HK-2 (cell line): ENCODE measurements around the gene STAC3.
"Not testable (repeated sequence)": the region's sequence is repeated elsewhere in the genome, so short reads cannot be mapped to it uniquely, and the experiment has no call there.

ENCODE experiments used
- DNase-seq: peaks from one replicate; pipeline ENCODE4 v3.0.0-alpha.2; 2018; ENCODE audit not compliant: unreplicated experiment

The STAC3 gene

DNA sequence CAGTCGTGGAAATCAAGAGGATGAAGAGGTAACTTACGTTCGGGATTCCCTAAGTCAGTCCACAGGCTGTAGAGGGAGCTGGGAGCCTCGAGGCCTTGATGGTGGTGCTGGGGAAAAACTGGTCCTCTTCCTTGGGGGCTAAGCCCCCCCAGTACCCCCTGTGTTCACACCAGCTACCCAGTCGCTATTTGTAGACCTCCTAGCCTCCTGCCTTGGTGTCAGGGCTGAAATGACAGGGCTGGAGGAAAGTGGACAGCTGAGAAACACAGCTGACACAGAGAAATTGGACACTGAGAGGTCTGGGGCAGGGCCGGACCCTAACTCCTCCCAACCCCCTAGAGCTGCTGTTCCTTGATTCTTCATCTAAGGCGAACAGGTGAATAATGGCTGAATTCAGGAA lies at the start of gene STAC3:
TSS of gene STAC3 (minus strand) at position 232 of the 400 bp plus-strand sequence. CDS start 1,551 bp downstream, outside the sequence.
- no peak for DNase-seq

- no peak for DNase-seq
Measured at GRCh38 chr12:57299514-57300016, 48.6 kb upstream of the STAC3 start.

DNA sequence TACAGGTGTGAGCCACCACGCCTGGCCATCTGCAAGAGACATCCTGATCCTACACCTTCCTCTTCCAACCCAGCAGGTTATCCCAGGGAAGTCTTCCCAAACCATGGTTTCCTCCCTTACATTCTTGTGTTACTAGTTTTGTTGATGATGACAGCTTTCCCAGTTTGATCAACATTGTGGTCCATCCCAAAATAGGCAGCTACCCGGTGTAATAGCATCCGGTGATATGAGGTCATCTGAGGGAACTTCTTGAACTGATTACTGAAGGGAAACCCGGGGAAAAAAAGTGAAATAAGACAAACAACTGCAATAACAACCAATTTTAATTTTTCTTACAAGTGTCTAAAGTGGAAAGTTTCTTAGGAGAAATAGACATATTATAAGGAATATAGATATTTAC lies 45.3 kb upstream of the STAC3 start:
- DNase-seq = no peak

GRCh38 chr12:57282073-57282472 lies 31.1 kb upstream of the STAC3 start:
- DNase-seq = not testable (repeated sequence)

DNA sequence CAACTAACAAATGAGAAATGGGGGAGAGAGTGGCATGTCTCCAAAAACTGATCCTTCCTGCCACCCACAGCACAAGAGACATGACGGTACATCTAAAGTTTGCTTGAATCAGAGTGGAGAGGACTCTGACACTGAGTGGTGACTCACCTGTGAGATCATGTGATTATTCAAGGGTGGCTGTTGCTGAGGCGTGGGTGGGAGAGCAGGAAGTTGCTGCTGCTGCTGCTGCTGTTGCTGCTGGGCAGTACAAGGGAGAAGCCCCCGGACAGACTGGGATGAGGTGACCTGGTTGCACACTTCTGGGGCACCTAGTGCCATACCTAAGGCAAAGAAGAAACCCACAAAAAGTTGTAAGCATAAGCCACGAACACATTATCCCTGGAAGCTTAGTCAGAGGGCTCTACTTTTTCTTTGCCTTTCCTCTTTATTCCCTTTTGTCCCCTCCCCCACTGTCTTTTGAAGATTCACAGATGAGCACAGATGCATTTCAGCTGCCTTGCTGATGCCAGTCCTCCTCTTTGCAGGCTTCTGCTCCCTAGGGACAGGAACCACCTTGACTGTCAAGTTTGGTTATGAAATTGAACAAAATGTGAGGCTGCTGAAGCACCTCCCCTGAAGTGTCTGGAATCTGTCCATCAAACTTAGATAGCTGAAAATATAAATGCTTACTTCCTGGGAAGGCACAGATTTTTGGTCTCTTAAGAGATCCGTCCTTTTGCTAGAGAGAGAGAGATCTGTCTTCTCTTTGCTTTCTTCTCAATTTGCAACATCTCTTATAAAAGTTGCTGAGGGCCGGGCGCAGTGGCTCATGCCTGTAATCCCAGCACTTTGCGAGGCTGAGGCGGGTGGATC lies 29.4 kb upstream of the STAC3 start:
- peak; percentile 85 for DNase-seq

GRCh38 chr12:57278465-57279381 lies 27.7 kb upstream of the STAC3 start:
- DNase-seq = no peak

DNA sequence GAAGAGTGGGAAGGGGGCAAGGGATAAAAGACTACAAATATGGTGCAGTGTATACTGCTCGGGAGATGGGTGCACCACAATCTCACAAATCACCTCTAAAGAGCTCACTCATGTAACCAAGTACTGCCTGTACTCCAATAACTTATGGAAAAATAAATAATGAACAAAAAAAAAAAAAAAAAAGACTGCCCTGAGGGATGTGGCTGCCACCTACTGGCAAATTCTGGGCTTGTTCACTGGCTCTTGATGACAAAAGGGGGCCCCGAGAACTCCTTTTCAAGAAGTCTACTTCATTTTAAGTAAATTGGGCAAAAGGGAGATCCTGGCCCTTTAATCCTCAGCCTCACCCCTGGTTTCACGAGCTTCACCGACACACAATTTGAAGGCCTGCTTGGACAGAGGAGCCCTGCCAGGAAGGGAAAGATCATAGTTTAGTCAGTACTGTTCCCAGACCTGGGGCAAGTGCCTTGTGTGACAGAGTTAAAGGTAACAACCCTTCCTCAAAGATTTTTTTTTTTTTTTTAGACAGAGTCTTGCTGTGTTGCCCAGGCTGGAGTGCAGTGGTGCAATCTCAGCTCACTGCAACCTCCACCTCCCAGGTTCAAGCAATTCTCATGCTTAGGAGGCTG lies 26.1 kb upstream of the STAC3 start:
- DNase-seq = peak; percentile 21

DNA sequence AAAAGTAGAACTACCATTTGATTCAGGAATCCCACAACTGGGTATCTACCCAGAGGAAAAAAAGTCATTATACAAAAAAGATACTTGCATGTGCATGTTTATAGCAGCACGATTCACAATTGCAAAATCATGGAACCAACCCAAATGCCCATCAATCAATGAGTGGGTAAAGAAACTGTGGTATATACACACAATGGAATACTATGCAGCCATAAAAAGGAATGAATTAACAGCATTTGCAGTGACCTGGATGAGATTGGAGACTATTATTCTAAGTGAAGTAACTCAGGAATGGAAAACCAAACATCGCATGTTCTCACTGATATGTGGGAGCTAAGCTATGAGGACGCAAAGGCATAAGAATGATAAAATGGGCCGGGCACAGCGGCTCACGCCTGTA lies 25.2 kb upstream of the STAC3 start:
- DNase-seq = not testable (repeated sequence)

- no peak for DNase-seq
Measured at GRCh38 chr12:57273516-57273915, 22.5 kb upstream of the STAC3 start.

DNA sequence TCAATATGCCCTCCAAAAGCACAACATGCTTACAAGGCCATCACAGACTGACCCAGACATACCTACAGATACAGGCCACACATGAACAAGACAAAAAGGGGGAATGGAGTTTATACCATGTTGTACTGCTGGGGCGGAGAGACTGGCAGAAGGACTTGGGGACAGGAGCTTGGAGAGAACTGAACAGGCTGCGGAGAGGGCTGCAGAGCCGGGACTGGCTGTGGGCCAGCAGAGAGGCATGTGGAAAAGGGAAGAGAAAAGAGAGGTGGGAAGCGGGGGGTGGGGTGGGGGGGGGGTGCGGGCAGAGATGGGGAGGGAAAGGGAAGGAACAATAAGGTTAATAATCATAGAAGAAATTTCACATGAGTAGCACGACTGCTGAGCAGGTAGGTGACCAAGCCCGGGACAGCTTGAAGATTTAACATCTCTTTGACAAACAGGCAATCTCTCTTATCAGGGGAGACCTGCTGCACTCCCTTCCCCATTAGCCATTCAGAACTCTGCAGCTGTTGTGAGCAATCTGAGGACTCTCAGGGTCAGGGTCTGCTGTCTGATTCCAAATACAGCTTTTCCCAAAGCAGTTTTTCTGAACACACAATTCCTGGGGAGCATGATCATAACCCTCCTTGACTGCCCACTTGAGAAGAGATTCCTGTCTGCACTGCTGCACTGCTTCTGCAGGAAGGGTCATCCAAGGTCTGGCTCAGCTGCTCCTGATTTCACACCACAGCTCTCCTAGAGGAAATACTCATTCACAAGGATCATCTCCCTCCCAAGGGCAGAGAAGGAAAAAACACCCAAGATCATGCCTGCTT lies 21.6 kb upstream of the STAC3 start:
- DNase-seq = peak; percentile 24

- DNase-seq = no peak
Measured at GRCh38 chr12:57270966-57271470, 20.0 kb upstream of the STAC3 start.

DNA sequence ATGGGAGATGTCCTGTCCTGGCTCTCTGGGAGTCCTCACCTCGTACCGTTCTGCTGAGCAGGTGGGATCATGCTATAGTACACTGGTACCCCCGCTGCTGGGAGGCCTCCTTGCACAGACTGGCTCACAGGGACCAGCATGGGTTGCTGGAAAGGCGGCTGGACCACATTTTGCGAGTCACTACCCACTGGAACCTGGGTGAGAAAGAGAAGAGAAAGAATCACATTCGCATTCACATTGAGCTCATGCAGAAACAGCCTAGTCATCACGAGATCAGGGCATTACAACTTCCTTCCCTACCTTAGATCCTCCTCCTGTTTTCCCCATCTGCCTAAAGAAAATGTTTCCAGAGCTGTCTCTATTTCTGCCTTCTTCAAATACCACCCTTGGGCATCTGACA lies 17.3 kb upstream of the STAC3 start:
- DNase-seq = peak; percentile 23

GRCh38 chr12:57266681-57267080 lies 15.7 kb upstream of the STAC3 start:
- DNase-seq = no peak

DNA sequence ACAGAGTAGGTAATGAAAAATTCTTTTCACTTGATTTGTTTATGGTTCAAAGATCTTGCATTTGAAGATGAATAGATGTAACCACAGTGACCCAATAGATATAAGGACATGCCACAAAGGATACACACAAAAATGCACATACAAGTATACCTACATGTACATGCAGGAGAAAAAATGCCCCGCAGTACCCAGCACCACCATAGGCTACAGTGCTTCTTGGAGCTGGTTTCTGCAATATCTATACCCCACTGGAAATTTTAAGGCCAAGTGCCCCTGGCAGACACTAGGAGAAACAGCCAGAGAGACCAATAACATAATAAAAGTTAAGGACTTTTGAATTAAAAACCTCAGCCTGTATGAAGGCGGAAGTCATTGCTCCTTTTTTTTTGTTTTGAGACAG lies 12.1 kb upstream of the STAC3 start:
- DNase-seq = no peak

DNA sequence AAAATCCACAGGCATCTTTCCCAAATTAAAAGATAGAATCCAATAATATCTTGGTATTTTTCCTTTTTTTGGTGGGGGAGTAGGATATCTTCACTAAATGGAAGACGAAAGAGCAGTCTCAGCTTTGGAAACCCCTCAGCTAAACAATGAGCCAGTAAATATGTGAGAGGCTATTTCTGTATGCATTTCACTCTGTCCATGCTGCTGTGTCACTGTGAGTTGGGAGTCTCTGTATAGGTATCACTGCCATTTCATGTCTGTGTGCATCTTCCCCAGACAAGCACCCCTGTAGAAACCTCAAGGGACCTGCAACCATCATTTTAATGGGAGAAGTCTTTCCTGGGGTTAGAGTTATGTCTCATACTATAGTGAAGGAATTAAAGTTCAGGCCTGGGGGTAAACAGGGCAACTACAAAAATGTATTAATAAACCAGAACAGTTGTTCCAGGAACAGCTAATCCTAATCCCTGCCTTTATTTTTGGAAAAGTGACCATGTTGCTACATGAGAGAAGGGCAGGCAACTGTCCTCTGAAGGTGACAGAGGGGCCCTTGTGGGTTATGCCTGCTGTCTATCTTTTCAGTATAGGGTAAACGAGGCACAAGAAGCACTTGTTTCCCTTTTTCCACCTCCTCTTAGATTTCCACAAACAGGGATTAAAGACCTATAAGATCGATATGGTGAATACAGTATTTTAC lies 11.3 kb upstream of the STAC3 start:
- DNase-seq = no peak

- DNase-seq = no peak
Measured at GRCh38 chr12:57261428-57261865, 10.5 kb upstream of the STAC3 start.

DNA sequence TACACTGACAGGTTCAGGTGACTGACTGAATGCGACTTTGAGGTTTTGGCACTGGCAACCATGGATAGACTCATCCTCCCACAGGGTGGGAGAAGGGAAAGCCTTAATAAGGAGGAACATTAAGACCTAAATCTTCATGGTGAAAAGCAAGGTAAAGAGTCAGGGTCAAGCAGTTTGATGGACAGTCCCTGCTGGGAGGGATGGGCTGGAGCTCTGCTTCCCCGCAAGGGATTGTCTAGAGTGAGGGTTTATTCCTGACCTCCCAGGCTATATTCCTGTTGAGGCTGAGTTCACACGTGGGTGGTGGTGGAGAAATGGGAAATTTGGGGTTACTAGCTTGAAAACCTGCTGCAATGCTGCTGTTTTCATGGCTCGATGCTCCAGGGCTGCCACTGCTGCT lies 9.4 kb upstream of the STAC3 start:
- DNase-seq = no peak

DNA sequence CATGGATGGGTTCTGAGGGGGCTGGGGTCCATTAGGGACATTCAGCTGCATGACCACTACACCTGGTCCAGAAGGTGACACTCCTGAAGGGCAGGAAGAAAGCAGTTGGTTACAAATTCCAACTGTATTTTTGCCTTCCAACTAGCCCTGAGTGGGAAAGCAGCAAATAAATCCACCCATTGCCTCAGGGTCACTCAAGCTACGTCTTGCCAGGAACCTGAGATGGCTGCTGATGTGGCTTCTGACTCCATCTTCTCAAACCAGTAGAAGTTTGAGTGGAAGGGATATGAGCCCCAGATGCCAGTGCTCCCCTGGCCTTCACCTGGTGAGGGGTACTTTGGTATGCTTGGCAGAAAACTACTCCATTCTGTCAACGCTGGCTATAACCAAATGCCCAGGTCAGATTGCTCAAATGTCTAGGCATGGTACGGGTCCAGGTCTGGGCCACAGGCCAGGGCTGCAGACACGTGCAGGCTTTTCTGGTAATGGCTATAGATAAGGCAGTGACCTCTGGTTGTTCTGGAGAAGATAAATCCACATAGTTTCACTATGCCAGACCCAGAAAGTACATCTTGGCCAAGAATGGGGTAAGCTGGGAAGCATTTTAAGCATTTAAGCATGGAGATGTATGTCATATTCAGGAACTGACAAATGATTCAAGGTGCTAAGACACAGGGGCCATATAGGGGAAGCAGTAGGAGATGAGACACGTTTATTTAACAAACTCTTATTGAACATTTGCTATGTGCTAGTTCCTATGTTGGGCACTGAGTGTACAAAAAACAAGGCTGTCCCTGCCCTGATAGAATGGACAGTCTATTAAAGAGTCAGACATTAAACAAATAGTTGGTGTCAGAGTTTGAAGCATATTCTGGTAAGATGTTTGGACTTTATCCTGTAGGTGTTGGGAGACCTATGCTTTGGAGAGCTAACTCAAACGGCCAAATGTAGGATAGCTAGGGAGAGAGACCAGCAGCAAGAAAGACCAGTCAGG lies 8.3 kb upstream of the STAC3 start:
- DNase-seq = no peak

- DNase-seq = no peak
Measured at GRCh38 chr12:57255916-57256315, 4.9 kb upstream of the STAC3 start.
